NT2/D1 (cell line): ENCODE results near the gene CERCAM.

Source experiments
- DNase-seq: peaks from one replicate; pipeline ENCODE4 v3.0.0-alpha.2; 2011; ENCODE audit warnings: low read depth, low spot score
- H3K27me3 ChIP-seq: 2 replicates; pipeline ENCODE4 v1.6.0; 2011; ENCODE audit warnings: mild to moderate bottlenecking; ENCODE audit not compliant: insufficient read length, insufficient read depth
- H3K36me3 ChIP-seq: 2 replicates; pipeline ENCODE4 v1.6.1; 2011; ENCODE audit warnings: mild to moderate bottlenecking, low read length, mixed read lengths; ENCODE audit not compliant: insufficient read depth, insufficient read length
- H3K4me1 ChIP-seq: 2 replicates; pipeline ENCODE4 v1.5.1; 2011; ENCODE audit not compliant: insufficient read depth, insufficient read length
- H3K4me3 ChIP-seq: 2 replicates; pipeline ENCODE4 v1.5.1; 2011; ENCODE audit warnings: low read depth; ENCODE audit not compliant: insufficient read length
- H3K9ac ChIP-seq: 2 replicates; pipeline ENCODE4 v1.6.0; 2011; ENCODE audit warnings: low read depth; ENCODE audit not compliant: insufficient read length
- H3K9me3 ChIP-seq: 2 replicates; pipeline ENCODE4 v1.5.1; 2011; ENCODE audit warnings: mild to moderate bottlenecking, low read length; ENCODE audit not compliant: insufficient read depth
- SUZ12 ChIP-seq: IDR thresholded peaks from 2 replicates; pipeline ENCODE4 v1.6.1; 2011; ENCODE audit not compliant: insufficient read length, insufficient read depth; ENCODE audit errors: extremely low read depth
- YY1 ChIP-seq: IDR thresholded peaks from 2 replicates; pipeline ENCODE4 v1.6.1; 2011; ENCODE audit not compliant: insufficient read length, insufficient read depth
- ZNF274 ChIP-seq: IDR thresholded peaks from 2 replicates; pipeline ENCODE4 v1.6.1; 2011; ENCODE audit warnings: mild to moderate bottlenecking, low read depth, low read length

Gene CERCAM

DNA sequence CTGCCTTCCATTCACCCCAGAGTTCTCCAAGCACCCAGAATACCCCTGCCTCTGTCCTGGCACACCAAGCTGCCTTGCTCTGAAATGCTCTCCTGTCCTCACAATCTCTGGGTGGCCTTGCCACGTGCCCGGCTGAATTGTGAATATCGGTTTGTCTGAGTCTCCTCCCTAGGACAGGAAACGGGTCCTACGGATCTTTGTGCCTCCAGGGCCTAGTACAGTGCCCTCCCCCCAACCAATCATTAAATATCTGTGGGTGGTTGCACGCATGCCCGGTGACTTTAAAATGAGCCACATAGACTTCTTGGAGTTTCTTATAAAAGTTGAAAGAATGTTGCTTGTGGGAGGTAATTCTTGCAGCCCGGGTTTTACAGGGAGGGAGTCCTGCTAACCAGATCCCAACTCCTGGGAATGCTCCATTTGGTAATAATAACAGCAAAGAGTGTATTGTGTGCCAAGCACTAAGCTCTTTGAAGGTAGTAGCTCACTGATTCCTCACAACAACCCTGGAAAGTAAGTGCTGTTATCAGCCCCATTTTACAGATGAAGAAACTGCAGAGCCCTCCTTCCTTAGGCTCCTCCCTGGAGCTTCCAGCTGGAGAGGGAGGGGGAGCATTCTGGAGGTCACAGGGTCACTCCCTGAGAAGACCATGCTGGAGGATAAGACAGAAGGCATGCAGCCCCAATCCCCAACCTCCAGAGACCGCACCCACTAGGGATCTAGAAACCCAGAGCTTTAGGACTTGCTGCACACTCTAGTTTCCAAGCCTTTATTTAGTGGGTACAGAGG lies 26.1 kb upstream of the CERCAM start:
- H3K9ac ChIP-seq, result no peak overlapping the region
- H3K36me3 ChIP-seq, result peaks cover 19% of the 10 kb centered on the region
- peaks cover 20% of the 10 kb centered on the region for H3K4me1 ChIP-seq
- H3K27me3 ChIP-seq, result peaks cover 97% of the 10 kb centered on the region
- no peak overlapping the region for H3K4me3 ChIP-seq
- no peak for DNase-seq
- no peaks in the 10 kb centered on the region for H3K9me3 ChIP-seq
- TF ChIP-seq YY1, result no peak
- no peak for TF ChIP-seq ZNF274

DNA sequence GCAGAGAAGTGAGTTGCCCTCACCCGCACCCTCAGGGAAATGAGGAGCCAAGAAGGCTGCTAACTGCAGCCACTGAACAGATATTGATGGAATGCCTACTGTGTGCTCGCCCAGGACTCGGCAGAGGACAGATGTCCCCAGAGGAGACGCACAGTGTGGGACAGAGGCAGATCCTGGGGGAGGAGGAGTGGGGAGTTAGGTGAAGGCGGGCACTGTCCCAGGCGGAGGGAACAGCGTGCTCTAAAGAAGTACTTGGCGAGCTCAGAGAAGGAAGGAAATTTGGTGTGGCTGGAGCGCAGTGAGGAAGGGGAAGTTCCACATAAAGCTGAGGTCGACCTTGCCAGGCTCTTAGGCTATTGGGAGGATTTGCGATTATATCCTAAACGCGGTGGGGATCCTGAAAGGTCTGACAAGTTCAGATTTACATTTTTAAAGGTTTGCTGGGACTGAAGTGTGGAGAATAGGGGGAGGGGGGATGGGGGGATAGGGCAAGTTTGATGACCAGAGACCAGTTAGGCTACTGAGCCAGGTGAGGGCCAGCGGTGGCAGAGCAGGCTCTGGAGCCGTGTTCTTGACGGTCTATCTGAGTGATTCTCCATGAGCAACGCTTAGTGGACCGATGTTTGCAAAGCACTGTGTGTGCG lies 23.6 kb upstream of the CERCAM start:
- Histone ChIP-seq H3K4me3 (peak overlapping the region; percentile 0), H3K9me3 (no peaks in the 10 kb centered on the region), H3K27me3 (peaks cover 91% of the 10 kb centered on the region), H3K4me1 (peaks cover 18% of the 10 kb centered on the region), H3K9ac (peak overlapping the region; percentile 21), H3K36me3 (no peaks in the 10 kb centered on the region)
- no peak for DNase-seq
- TF ChIP-seq YY1 (no peak), SUZ12 (no peak), ZNF274 (no peak)

DNA sequence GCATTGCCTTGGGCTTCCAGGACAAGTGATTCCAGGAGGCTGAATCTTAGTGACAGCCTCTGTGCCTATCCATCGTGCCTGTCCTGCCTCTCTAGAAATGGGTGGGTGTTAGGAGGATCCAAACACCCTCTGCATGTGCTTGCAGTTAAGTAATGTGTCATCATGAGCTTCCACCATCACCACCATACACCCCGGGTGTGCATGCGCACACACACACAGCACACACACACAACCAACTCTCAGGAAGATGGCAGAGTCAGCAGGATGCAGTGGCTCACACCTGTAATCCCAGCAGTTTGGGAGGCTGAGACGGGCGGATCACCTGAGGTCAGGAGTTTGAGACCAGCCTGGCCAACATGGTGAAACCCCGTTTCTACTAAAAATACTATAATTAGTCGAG lies 22.8 kb upstream of the CERCAM start:
- no peak for TF ChIP-seq YY1
- TF ChIP-seq SUZ12, result no peak
- no peak for TF ChIP-seq ZNF274
- H3K4me3 ChIP-seq, result no peak overlapping the region
- DNase-seq, result no peak
- H3K9ac ChIP-seq, result no peak overlapping the region
- H3K4me1 ChIP-seq, result peaks cover 18% of the 10 kb centered on the region
- no peaks in the 10 kb centered on the region for H3K36me3 ChIP-seq
- H3K27me3 ChIP-seq, result peaks cover 86% of the 10 kb centered on the region
- no peaks in the 10 kb centered on the region for H3K9me3 ChIP-seq

DNA sequence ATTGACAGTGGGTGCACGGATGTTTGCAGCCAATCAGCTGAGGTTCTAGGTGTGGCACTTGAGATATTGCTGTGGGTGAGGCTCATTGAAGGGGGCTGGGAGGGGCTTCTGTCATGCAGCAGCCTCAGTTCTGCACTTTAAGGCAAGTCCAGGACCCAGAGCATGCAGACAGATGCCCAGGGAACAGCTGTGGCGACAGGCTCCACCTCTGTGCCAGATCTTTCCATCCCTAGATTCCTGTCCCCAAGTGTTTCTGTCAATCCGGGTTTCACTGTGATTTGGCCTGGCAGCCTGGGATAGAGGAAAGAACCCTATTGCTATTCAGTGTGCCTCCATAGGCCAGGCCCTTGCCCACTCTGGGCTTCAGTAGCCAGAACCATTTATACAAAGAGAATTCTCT lies 20.8 kb upstream of the CERCAM start:
- H3K4me1 ChIP-seq, result peaks cover 12% of the 10 kb centered on the region
- no peak overlapping the region for H3K9ac ChIP-seq
- no peak for DNase-seq
- H3K36me3 ChIP-seq, result no peaks in the 10 kb centered on the region
- H3K27me3 ChIP-seq, result peaks cover 79% of the 10 kb centered on the region
- TF ChIP-seq ZNF274 (no peak), YY1 (no peak), SUZ12 (no peak)
- no peaks in the 10 kb centered on the region for H3K9me3 ChIP-seq
- H3K4me3 ChIP-seq, result no peak overlapping the region

DNA sequence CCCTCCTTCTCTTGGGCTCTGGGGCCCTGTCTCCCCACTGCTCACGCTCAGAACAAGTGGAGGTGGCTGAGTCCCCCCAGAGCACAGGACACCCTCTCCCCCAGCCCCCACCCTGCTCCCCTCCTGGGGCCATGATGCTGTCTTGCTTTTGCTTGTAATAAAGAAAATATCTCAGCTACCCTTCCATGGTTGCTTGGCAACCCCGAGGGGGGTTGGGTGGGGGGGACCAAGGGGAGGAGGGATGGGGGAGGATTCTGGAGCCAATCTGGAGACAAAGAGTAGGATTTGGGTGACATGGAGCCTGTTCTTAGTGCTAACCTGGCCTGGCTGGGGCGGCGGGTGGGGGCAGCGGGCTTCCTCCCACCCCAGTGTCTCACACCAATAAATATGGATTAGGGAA lies 16.1 kb upstream of the CERCAM start:
- TF ChIP-seq YY1 (no peak), ZNF274 (no peak), SUZ12 (no peak)
- peaks cover 58% of the 10 kb centered on the region for H3K27me3 ChIP-seq
- peaks cover 23% of the 10 kb centered on the region for H3K4me1 ChIP-seq
- no peak overlapping the region for H3K4me3 ChIP-seq
- no peaks in the 10 kb centered on the region for H3K36me3 ChIP-seq
- H3K9me3 ChIP-seq, result no peaks in the 10 kb centered on the region
- DNase-seq, result no peak
- H3K9ac ChIP-seq, result no peak overlapping the region

DNA sequence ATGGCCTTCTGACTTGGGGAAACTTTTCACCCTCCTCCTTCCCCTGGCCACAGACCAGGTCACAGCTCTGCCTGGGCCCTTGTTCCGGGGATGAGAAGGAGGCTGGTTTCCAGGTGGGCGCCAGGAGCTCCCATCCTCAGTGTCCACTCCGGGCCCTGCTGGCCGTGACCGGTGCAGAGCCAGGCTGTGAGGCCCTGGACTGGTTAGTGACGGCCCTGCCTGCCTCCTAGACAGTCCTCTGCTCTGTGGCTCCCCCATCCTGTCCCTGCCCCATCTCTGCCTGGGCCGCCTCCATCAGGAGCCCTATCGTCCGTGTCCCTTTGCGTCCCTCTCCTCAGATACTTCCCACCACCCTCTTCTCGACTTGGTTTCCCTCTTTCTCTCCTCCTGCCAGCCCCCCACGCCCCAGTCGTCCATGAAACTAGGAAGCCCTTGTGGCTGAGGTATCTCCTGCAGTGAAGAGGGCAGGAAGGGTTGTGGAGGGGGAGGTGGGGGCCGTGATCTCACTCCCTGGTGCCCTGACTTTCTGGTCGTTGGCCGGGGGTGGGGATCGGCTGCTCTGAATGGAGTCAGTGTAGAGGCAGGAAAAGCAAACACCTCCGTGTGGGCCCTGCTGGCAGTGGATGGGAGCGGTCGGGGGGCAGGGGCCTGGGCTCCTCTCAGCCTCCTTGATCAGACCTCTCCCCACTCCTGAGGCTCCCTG lies 15.4 kb upstream of the CERCAM start:
- Histone ChIP-seq H3K9ac (peak overlapping the region; percentile 39), H3K4me3 (no peak overlapping the region), H3K27me3 (peaks cover 57% of the 10 kb centered on the region), H3K36me3 (no peaks in the 10 kb centered on the region), H3K9me3 (no peaks in the 10 kb centered on the region), H3K4me1 (peaks cover 29% of the 10 kb centered on the region)
- no peak for TF ChIP-seq ZNF274
- DNase-seq, result no peak

DNA sequence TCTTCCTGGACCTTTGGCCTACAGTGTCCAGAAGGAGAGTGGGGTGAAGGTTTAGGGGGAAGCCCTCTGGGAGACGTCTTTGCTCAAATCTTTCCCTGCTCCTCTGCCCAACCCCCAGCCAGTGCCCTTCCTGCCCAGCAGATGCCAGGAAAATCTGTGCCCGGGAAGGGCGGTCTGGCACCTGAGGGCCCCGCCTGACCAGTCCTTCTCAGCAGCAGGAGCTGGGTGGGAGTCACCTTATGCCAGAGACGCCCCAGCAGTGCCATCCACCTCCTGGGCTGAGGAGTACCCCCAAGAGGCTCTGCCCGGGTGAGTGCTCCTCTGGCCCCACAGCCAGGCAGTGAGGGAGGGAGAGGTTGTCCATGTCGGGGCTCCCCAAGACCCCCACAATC lies 14.9 kb upstream of the CERCAM start:
- H3K4me1 ChIP-seq, result peaks cover 29% of the 10 kb centered on the region
- H3K9ac ChIP-seq, result peak overlapping the region; percentile 37
- H3K27me3 ChIP-seq, result peaks cover 57% of the 10 kb centered on the region
- TF ChIP-seq YY1, result no peak
- no peak for TF ChIP-seq SUZ12
- no peak for TF ChIP-seq ZNF274
- no peaks in the 10 kb centered on the region for H3K36me3 ChIP-seq
- H3K4me3 ChIP-seq, result no peak overlapping the region
- no peaks in the 10 kb centered on the region for H3K9me3 ChIP-seq
- no peak for DNase-seq
